ENCODE results near the gene CAMK2B.

CAMK2B gene

GRCh38 chr7:44346063-44346462 lies 20.7 kb upstream of the CAMK2B start:
- Histone ChIP-seq H3K27me3 (ENCODE audit: insufficient read depth, low read length) (peaks cover 5% of the 10 kb centered on the region), H3K4me3 (ENCODE audit: low read length) (no peak overlapping the region), H3K36me3 (ENCODE audit: insufficient read depth, low read length) (no peaks in the 10 kb centered on the region), H3K4me1 (ENCODE audit: insufficient read depth, low read length) (no peaks in the 10 kb centered on the region), H2AFZ (ENCODE audit: low read depth, low read length) (no peak overlapping the region), H3K9me3 (ENCODE audit: low read length) (peaks cover 3% of the 10 kb centered on the region)

GRCh38 chr7:44341401-44341800 lies 16.0 kb upstream of the CAMK2B start:
- H3K4me1 ChIP-seq (ENCODE audit: insufficient read depth, low read length) = no peaks in the 10 kb centered on the region
- peaks cover 4% of the 10 kb centered on the region for H3K27me3 ChIP-seq (ENCODE audit: insufficient read depth, low read length)
- H2AFZ ChIP-seq (ENCODE audit: low read depth, low read length) = no peak overlapping the region
- no peaks in the 10 kb centered on the region for H3K36me3 ChIP-seq (ENCODE audit: insufficient read depth, low read length)
- no peak overlapping the region for H3K4me3 ChIP-seq (ENCODE audit: low read length)
- peaks cover 3% of the 10 kb centered on the region for H3K9me3 ChIP-seq (ENCODE audit: low read length)

- H3K27me3 ChIP-seq (ENCODE audit: insufficient read depth, low read length) = peaks cover 9% of the 10 kb centered on the region
- H3K9me3 ChIP-seq (ENCODE audit: low read length) = peaks cover 3% of the 10 kb centered on the region
- no peak overlapping the region for H3K4me3 ChIP-seq (ENCODE audit: low read length)
- H3K4me1 ChIP-seq (ENCODE audit: insufficient read depth, low read length) = no peaks in the 10 kb centered on the region
- no peaks in the 10 kb centered on the region for H3K36me3 ChIP-seq (ENCODE audit: insufficient read depth, low read length)
- no peak overlapping the region for H2AFZ ChIP-seq (ENCODE audit: low read depth, low read length)
Measured at GRCh38 chr7:44338600-44338999, 13.2 kb upstream of the CAMK2B start.

GRCh38 chr7:44336491-44336890 lies 11.1 kb upstream of the CAMK2B start:
- no peaks in the 10 kb centered on the region for H3K4me1 ChIP-seq (ENCODE audit: insufficient read depth, low read length)
- H3K36me3 ChIP-seq (ENCODE audit: insufficient read depth, low read length) = no peaks in the 10 kb centered on the region
- H3K27me3 ChIP-seq (ENCODE audit: insufficient read depth, low read length) = peaks cover 9% of the 10 kb centered on the region
- H2AFZ ChIP-seq (ENCODE audit: low read depth, low read length) = no peak overlapping the region
- H3K4me3 ChIP-seq (ENCODE audit: low read length) = no peak overlapping the region
- H3K9me3 ChIP-seq (ENCODE audit: low read length) = no peaks in the 10 kb centered on the region

- Histone ChIP-seq H3K36me3 (ENCODE audit: insufficient read depth, low read length) (no peaks in the 10 kb centered on the region), H3K4me3 (ENCODE audit: low read length) (no peak overlapping the region), H3K4me1 (ENCODE audit: insufficient read depth, low read length) (no peaks in the 10 kb centered on the region), H3K9me3 (ENCODE audit: low read length) (no peaks in the 10 kb centered on the region), H3K27me3 (ENCODE audit: insufficient read depth, low read length) (peaks cover 9% of the 10 kb centered on the region), H2AFZ (ENCODE audit: low read depth, low read length) (no peak overlapping the region)
Measured at GRCh38 chr7:44335184-44335583, 9.8 kb upstream of the CAMK2B start.

DNA sequence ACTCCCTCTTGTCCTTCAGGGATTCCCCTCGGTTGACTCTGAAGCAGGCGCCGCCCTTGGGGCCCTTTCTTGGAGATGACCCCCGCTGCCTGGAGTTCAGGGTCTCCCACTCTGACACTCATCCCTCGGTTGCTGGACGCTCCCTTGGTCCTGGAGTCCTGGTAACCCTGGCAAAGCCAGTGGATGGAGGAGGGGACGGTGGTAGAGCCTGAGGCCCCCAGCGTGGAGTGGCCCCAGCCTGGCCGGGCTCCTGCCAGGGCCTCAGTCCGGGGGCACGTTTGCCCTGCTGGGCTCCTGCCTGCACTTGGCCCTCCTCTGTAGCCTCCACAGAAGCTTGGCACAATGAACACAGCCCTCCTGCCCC lies 9.3 kb upstream of the CAMK2B start:
- Histone ChIP-seq H3K4me1 (ENCODE audit: insufficient read depth, low read length) (no peaks in the 10 kb centered on the region), H3K36me3 (ENCODE audit: insufficient read depth, low read length) (no peaks in the 10 kb centered on the region), H2AFZ (ENCODE audit: low read depth, low read length) (no peak overlapping the region), H3K4me3 (ENCODE audit: low read length) (no peak overlapping the region), H3K9me3 (ENCODE audit: low read length) (no peaks in the 10 kb centered on the region), H3K27me3 (ENCODE audit: insufficient read depth, low read length) (peaks cover 9% of the 10 kb centered on the region)

GRCh38 chr7:44333911-44334733 lies 8.7 kb upstream of the CAMK2B start:
- Histone ChIP-seq H3K4me1 (ENCODE audit: insufficient read depth, low read length) (no peaks in the 10 kb centered on the region), H3K36me3 (ENCODE audit: insufficient read depth, low read length) (no peaks in the 10 kb centered on the region), H2AFZ (ENCODE audit: low read depth, low read length) (no peak overlapping the region)

DNA sequence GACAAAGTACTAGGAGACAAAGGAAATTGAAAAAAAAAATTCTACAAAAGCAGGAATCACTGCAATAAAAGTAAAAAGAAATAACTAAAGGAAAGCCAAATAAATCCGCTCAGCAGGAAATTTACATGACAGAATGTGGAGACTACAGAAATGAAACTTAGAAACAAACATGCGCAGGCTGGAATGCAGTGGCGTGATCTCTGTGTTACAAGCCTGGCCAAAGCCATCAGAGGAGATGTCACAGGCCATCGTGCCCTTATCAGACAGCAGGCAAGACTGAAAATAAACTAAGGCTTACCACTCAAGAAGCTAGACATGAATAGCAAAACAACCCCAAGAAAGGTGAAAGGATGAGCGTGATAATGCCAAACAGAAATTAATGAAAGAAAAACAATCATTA lies 6.3 kb upstream of the CAMK2B start:
- no peaks in the 10 kb centered on the region for H3K9me3 ChIP-seq (ENCODE audit: low read length)

More at GRCh38 chr7:44333911-44334733, 8.7 kb upstream of the CAMK2B start:
- Histone ChIP-seq H3K4me3 (ENCODE audit: low read length) (no peak overlapping the region), H3K9me3 (ENCODE audit: low read length) (no peaks in the 10 kb centered on the region), H3K27me3 (ENCODE audit: insufficient read depth, low read length) (peaks cover 9% of the 10 kb centered on the region)

DNA sequence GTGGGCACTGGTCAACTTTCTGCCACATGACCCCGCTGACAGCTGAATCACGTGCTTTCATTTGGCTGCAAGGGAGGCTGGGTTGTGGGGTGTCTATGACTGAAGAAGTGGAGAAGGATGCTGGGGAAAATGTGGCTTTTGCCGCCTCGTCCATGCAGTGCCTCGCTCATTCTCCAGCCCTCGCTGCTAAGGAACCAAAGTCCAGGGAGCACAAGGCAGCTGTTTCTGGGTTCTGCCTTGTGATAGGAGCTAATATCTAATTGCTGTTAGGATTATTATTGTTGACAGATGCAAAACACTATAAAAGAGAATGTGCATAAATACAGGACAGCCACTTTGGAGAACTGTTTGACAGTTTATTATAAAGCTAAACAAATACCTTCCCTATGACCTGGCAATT lies 4.9 kb upstream of the CAMK2B start:
- Histone ChIP-seq H2AFZ (ENCODE audit: low read depth, low read length) (no peak overlapping the region), H3K36me3 (ENCODE audit: insufficient read depth, low read length) (no peaks in the 10 kb centered on the region), H3K4me3 (ENCODE audit: low read length) (no peak overlapping the region), H3K4me1 (ENCODE audit: insufficient read depth, low read length) (peaks cover 3% of the 10 kb centered on the region), H3K27me3 (ENCODE audit: insufficient read depth, low read length) (peaks cover 20% of the 10 kb centered on the region), H3K9me3 (ENCODE audit: low read length) (no peaks in the 10 kb centered on the region)

More for the DNA sequence above, 6.3 kb upstream of the CAMK2B start:
- no peaks in the 10 kb centered on the region for H3K4me1 ChIP-seq (ENCODE audit: insufficient read depth, low read length)
- peaks cover 19% of the 10 kb centered on the region for H3K27me3 ChIP-seq (ENCODE audit: insufficient read depth, low read length)
- no peak overlapping the region for H2AFZ ChIP-seq (ENCODE audit: low read depth, low read length)
- H3K36me3 ChIP-seq (ENCODE audit: insufficient read depth, low read length) = no peaks in the 10 kb centered on the region
- no peak overlapping the region for H3K4me3 ChIP-seq (ENCODE audit: low read length)

GRCh38 chr7:44329888-44330287 lies 4.5 kb upstream of the CAMK2B start:
- Histone ChIP-seq H3K27me3 (ENCODE audit: insufficient read depth, low read length) (peaks cover 20% of the 10 kb centered on the region), H3K36me3 (ENCODE audit: insufficient read depth, low read length) (no peaks in the 10 kb centered on the region), H3K4me3 (ENCODE audit: low read length) (no peak overlapping the region), H3K4me1 (ENCODE audit: insufficient read depth, low read length) (peaks cover 3% of the 10 kb centered on the region), H2AFZ (ENCODE audit: low read depth, low read length) (no peak overlapping the region), H3K9me3 (ENCODE audit: low read length) (no peaks in the 10 kb centered on the region)

- H3K4me1 ChIP-seq (ENCODE audit: insufficient read depth, low read length) = peaks cover 3% of the 10 kb centered on the region
- no peak overlapping the region for H2AFZ ChIP-seq (ENCODE audit: low read depth, low read length)
- peaks cover 26% of the 10 kb centered on the region for H3K27me3 ChIP-seq (ENCODE audit: insufficient read depth, low read length)
- H3K36me3 ChIP-seq (ENCODE audit: insufficient read depth, low read length) = no peaks in the 10 kb centered on the region
- no peaks in the 10 kb centered on the region for H3K9me3 ChIP-seq (ENCODE audit: low read length)
- no peak overlapping the region for H3K4me3 ChIP-seq (ENCODE audit: low read length)
Measured at GRCh38 chr7:44329081-44329480, 3.7 kb upstream of the CAMK2B start.

- peaks cover 3% of the 10 kb centered on the region for H3K4me1 ChIP-seq (ENCODE audit: insufficient read depth, low read length)
- H3K27me3 ChIP-seq (ENCODE audit: insufficient read depth, low read length) = peaks cover 37% of the 10 kb centered on the region
- H3K4me3 ChIP-seq (ENCODE audit: low read length) = no peak overlapping the region
- H3K9me3 ChIP-seq (ENCODE audit: low read length) = no peaks in the 10 kb centered on the region
- no peak overlapping the region for H2AFZ ChIP-seq (ENCODE audit: low read depth, low read length)
- H3K36me3 ChIP-seq (ENCODE audit: insufficient read depth, low read length) = no peaks in the 10 kb centered on the region
Measured at GRCh38 chr7:44327981-44328380, 2.6 kb upstream of the CAMK2B start.

DNA sequence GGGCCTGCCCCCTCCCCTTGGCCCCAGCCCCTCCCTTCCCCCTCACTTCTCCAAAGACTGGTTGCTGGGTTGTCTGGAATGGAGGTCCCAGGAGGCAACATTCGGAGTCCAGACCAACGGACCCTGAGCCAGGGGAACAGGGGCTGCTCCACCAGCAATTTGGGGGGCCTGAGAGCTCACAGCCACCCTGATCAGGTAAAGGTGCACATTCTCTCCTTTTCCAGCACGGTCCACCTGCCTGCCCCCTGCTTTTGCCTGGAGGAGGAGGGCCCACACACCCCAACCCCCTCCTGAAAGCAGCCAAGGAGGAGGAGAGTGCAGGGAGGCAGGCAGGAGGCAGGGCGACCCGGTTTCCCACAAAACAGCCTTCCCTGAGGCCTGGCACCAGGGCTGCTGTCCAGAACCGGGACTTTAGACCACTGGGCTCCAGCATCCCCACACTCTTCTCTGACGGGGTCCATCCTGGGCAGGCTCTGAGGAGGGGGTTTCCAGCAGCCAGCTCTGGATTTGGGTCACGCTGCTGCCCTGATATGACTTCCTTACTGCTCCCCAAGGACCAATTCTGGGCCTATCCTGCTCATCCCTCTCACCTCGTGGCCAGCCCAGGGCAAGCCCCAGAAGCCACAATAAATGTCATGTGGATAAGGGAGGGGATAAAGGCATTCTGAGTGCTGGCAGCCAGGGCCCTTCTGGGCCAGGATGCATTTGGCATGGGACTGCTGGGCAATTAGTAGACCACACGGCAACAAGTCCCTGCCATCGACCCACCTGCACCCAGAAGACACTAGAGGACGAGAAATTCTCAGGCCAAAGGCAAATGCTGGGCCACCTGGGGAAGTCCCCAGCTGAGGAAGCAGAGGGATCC lies 1.1 kb upstream of the CAMK2B start:
- H2AFZ ChIP-seq (ENCODE audit: low read depth, low read length) = no peak overlapping the region
- peaks cover 48% of the 10 kb centered on the region for H3K27me3 ChIP-seq (ENCODE audit: insufficient read depth, low read length)
- H3K4me3 ChIP-seq (ENCODE audit: low read length) = no peak overlapping the region
- peaks cover 3% of the 10 kb centered on the region for H3K4me1 ChIP-seq (ENCODE audit: insufficient read depth, low read length)
- H3K36me3 ChIP-seq (ENCODE audit: insufficient read depth, low read length) = no peaks in the 10 kb centered on the region
- H3K9me3 ChIP-seq (ENCODE audit: low read length) = no peaks in the 10 kb centered on the region
